B cell (primary cell): ENCODE data around the gene SLC16A12.

Experiments
- EZH2 ChIP-seq: IDR thresholded peaks from 2 replicates; pipeline ENCODE4 v1.6.1; 2012; ENCODE audit warnings: borderline replicate concordance, low read depth, mild to moderate bottlenecking, moderate library complexity, low read length; ENCODE audit not compliant: insufficient read depth, poor library complexity, severe bottlenecking
- TF ChIP-seq, protein P1 (sequence below): fragments of 200-600 bp; IDR thresholded peaks from one replicate; pipeline ENCODE4 v1.8.0; 2022; ENCODE audit warnings: antibody characterized with exemption, mild to moderate bottlenecking

DNA sequence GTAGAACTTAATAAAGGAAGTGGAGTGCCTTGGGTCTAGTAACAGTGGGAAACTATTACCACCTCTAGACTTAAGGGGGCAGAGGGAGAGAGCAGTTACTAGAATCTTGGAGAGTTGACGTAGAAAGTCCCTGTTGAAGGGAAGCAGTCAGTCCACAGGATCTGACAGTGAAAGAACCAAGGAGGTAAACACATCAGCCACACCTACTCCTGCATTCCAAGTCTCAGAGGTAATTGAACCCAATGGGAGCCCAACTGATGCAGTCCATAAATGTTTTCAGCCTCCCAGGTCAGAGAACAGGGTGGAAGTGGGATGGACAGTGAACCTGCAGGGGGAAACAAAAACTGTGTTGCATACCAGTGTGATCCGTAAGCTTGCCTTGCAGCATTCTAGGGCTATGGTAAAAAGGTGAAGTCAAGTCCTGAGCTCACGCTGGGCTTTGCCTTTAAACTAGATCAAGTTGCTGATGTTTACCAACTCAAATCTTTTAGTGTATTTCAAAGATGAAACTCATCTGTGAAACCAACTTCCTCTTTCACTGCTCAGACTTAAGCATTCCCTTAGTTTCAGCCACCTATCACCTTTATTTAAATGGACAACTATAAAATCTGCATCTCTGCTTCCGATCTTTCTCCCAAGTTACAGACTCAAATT, 57.2 kb downstream of the SLC16A12 start:
- TF ChIP-seq, protein P1, sequence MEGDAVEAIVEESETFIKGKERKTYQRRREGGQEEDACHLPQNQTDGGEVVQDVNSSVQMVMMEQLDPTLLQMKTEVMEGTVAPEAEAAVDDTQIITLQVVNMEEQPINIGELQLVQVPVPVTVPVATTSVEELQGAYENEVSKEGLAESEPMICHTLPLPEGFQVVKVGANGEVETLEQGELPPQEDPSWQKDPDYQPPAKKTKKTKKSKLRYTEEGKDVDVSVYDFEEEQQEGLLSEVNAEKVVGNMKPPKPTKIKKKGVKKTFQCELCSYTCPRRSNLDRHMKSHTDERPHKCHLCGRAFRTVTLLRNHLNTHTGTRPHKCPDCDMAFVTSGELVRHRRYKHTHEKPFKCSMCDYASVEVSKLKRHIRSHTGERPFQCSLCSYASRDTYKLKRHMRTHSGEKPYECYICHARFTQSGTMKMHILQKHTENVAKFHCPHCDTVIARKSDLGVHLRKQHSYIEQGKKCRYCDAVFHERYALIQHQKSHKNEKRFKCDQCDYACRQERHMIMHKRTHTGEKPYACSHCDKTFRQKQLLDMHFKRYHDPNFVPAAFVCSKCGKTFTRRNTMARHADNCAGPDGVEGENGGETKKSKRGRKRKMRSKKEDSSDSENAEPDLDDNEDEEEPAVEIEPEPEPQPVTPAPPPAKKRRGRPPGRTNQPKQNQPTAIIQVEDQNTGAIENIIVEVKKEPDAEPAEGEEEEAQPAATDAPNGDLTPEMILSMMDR = no peak
- TF ChIP-seq EZH2 = no peak
